Measurements from ENCODE around the gene OR8S1. TPM values are rescaled to one million over a fixed set of nuclear protein-coding genes. Genes with fewer than 3 reads are reported as not detected.
"Not testable (repeated sequence)": the region's sequence is repeated elsewhere in the genome, so short reads cannot be mapped to it uniquely, and the experiment has no call there.

Gene OR8S1
- total and polyA plus RNA-seq, 12 donors: not detected

GRCh38 chr12:48553666-48554343 lies 28.4 kb downstream of the OR8S1 start:
- H3K4me3 ChIP-seq; H3K4me1 ChIP-seq; H3K36me3 ChIP-seq; intact Hi-C loops (cut with DNase I); ATAC-seq; H3K9me3 ChIP-seq; H3K27ac ChIP-seq; DNase-seq: not testable (repeated sequence)
- WGBS, 2 donors: 74 to 78% methylated on average over 11 of the region's 11 CpGs
- H3K27me3 ChIP-seq: peaks cover 0 to 28% (median 6%) of the 10 kb centered on the region in 7 donors

DNA sequence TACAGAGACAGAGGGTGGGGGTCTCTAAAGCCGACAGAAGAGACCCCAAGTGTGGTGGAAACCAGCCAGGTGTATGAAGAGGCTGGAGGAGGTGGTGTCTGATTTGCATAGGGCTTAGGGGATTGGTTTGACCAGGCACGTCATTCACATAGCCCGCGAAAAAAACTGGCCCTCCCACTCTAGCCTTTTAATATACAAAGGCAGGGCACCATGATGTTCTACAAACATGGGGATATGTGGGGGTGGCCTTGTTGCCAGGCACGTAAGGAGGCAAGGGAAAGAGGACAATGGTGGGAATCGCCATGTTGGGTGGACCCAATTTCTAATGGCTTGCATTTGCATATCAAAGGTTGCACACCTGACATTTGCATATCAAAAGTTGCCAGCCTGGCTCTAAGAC lies 31.2 kb downstream of the OR8S1 start:
- ATAC-seq (no peak), DNase-seq (no peak)
- Histone ChIP-seq H3K4me1 (no peaks in the 10 kb centered on the region), H3K4me3 (no peak overlapping the region), H3K27me3 (peaks cover 0 to 40% (median 8%) of the 10 kb centered on the region in 7 donors), H3K36me3 (no peaks in the 10 kb centered on the region), H3K27ac (no peak overlapping the region), H3K9me3 (no peaks in the 10 kb centered on the region)
- TF ChIP-seq, protein P1, sequence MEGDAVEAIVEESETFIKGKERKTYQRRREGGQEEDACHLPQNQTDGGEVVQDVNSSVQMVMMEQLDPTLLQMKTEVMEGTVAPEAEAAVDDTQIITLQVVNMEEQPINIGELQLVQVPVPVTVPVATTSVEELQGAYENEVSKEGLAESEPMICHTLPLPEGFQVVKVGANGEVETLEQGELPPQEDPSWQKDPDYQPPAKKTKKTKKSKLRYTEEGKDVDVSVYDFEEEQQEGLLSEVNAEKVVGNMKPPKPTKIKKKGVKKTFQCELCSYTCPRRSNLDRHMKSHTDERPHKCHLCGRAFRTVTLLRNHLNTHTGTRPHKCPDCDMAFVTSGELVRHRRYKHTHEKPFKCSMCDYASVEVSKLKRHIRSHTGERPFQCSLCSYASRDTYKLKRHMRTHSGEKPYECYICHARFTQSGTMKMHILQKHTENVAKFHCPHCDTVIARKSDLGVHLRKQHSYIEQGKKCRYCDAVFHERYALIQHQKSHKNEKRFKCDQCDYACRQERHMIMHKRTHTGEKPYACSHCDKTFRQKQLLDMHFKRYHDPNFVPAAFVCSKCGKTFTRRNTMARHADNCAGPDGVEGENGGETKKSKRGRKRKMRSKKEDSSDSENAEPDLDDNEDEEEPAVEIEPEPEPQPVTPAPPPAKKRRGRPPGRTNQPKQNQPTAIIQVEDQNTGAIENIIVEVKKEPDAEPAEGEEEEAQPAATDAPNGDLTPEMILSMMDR (IDR thresholded peaks at IDR 0.05): no peak
- WGBS, 2 donors: 65 to 68% methylated on average over 6 of the region's 6 CpGs
- intact Hi-C loops (cut with DNase I): no loop called here

DNA sequence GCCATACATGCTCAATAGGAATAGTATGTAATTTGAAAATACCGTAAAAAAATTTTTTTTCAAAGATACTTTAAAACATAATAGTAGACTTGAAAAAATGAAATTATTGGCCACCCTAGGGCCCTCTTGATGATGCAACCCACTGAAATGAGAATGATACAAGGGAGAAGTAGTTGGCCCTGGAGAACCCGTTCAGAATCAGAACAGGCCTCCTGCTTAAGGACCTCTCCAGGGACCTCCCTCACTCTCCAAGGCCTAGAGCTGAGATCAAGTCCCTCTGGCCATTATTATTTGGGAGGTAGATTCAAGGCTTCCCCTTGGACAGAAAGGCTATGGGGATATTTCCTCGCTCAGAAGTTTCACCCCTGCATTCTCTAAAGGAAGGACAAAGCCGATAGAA lies 32.5 kb downstream of the OR8S1 start:
- Histone ChIP-seq H3K4me3 (no peak overlapping the region), H3K36me3 (no peaks in the 10 kb centered on the region), H3K27ac (no peak overlapping the region), H3K9me3 (no peaks in the 10 kb centered on the region), H3K27me3 (peaks cover 0 to 48% (median 12%) of the 10 kb centered on the region in 7 donors), H3K4me1 (no peaks in the 10 kb centered on the region)
- no peak for DNase-seq
- no peak for ATAC-seq
- 76 to 89% methylated on average over 4 of the region's 4 CpGs for WGBS, 2 donors
- intact Hi-C loops (cut with DNase I): no loop called here
- TF ChIP-seq, protein P1 (IDR thresholded peaks at IDR 0.05): no peak

DNA sequence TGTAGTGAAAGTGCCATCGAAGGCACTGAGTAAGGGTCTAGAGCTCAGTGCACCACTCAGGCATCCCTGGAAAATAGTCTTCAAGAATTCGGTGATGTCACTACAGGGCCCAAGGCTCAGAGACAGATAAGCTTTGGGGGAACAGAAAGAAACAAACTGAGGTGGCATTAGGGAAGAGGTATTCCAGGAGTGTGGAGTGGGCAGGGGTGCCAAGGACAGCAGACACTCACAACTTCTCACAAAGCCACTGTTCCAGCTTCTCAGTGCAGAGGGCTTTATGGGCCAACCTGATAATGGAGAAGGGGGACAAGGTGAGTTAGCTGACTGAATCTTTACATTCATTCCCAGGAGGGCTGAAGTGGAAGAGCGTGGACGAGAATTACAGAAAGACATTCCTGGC lies 42.3 kb downstream of the OR8S1 start:
- H3K27ac ChIP-seq: no peak overlapping the region
- H3K27me3 ChIP-seq: peaks cover 0 to 27% (median 13%) of the 10 kb centered on the region in 7 donors
- no peaks in the 10 kb centered on the region for H3K9me3 ChIP-seq
- no peaks in the 10 kb centered on the region for H3K4me1 ChIP-seq
- WGBS, 2 donors: 83 to 84% methylated on average over 4 of the region's 4 CpGs
- no peak overlapping the region for H3K4me3 ChIP-seq
- intact Hi-C loops (cut with DNase I): no loop called here
- TF ChIP-seq, protein P1 (IDR thresholded peaks at IDR 0.05): no peak
- no peaks in the 10 kb centered on the region for H3K36me3 ChIP-seq
- no peak for DNase-seq
- ATAC-seq: no peak

DNA sequence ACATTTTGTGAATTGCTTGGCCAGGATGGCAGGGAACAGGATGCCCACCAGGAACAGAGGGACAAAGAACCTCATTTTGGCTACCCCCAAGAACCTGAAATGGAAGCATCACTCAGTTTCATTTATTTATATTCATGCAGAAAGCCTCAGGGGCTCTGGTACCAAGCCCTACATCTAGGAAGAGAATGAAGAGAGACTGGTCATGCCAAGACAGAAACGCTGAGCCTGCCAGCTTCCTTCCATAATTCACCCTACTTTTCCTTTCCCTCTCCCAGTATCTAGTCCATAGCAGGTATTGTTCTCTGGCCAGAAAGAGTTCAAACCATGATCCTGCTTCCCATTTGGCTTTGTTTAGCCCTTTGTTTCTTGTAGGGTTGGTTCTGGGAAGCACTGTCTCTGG lies 44.5 kb downstream of the OR8S1 start, which contains the start of gene LALBA:
Gene LALBA (minus strand): TSS at position 101 of the 400 bp plus-strand sequence. CDS start 26 bp downstream, at position 75.
- WGBS, 2 donors: 73 to 81% methylated on average over 1 of the region's 1 CpG
- Histone ChIP-seq H3K27me3 (peaks cover 0 to 17% (median 6%) of the 10 kb centered on the region in 7 donors), H3K4me3 (no peak within 1 kb of the TSS), H3K4me1 (no peaks in the 10 kb centered on the region), H3K27ac (no peak within 1 kb of the TSS), H3K9me3 (no peaks in the 10 kb centered on the region), H3K36me3 (no peaks in the 10 kb centered on the region)
- intact Hi-C loops (cut with DNase I): no loop called here
- no peak for DNase-seq
- TF ChIP-seq, protein P1 (IDR thresholded peaks at IDR 0.05): no peak
- ATAC-seq: no peak

Data from heart right ventricle (tissue), 16 donors.